Activated CD8-positive, alpha-beta memory T cell treated with anti-CD3 and anti-CD28 coated beads for 24 hours (primary cell): Measurements from ENCODE around the gene PTPRR.
"Not testable (repeated sequence)": the region's sequence is repeated elsewhere in the genome, so short reads cannot be mapped to it uniquely, and the experiment has no call there.

Source experiments
- DNase-seq: peaks from one replicate; pipeline ENCODE4 v3.0.0-alpha.2; 2020

PTPRR gene

GRCh38 chr12:70839544-70839943 is 81.0 kb downstream of the PTPRR start:
- DNase-seq = no peak

- DNase-seq = no peak
Observed at GRCh38 chr12:70838127-70838526, 82.4 kb downstream of the PTPRR start.

GRCh38 chr12:70837026-70837425 is 83.5 kb downstream of the PTPRR start:
- DNase-seq = no peak

- no peak for DNase-seq
Observed at GRCh38 chr12:70835948-70836347, 84.6 kb downstream of the PTPRR start.

GRCh38 chr12:70831543-70831942 is 89.0 kb downstream of the PTPRR start:
- DNase-seq = no peak

- DNase-seq = no peak
Observed at GRCh38 chr12:70830221-70831061, 90.1 kb downstream of the PTPRR start.

GRCh38 chr12:70829070-70829469 is 91.5 kb downstream of the PTPRR start:
- no peak for DNase-seq

GRCh38 chr12:70828351-70828750 is 92.2 kb downstream of the PTPRR start:
- no peak for DNase-seq

GRCh38 chr12:70826156-70826555 is 94.4 kb downstream of the PTPRR start:
- no peak for DNase-seq

GRCh38 chr12:70824511-70824910 is 96.0 kb downstream of the PTPRR start:
- no peak for DNase-seq

GRCh38 chr12:70823182-70823976 is 97.2 kb downstream of the PTPRR start:
- no peak for DNase-seq

- no peak for DNase-seq
Observed at GRCh38 chr12:70822412-70822811, 98.1 kb downstream of the PTPRR start.

GRCh38 chr12:70815971-70816391 is 104.6 kb downstream of the PTPRR start:
- no peak for DNase-seq

GRCh38 chr12:70815056-70815455 is 105.5 kb downstream of the PTPRR start:
- no peak for DNase-seq

GRCh38 chr12:70813559-70813958 is 107.0 kb downstream of the PTPRR start:
- DNase-seq = no peak

GRCh38 chr12:70812136-70812535 is 108.4 kb downstream of the PTPRR start:
- DNase-seq = no peak

- DNase-seq = no peak
Observed at GRCh38 chr12:70809887-70810286, 110.7 kb downstream of the PTPRR start.

- DNase-seq = not testable (repeated sequence)
Observed at GRCh38 chr12:70807993-70808392, 112.5 kb downstream of the PTPRR start.

- no peak for DNase-seq
Observed at GRCh38 chr12:70806827-70807226, 113.7 kb downstream of the PTPRR start.

GRCh38 chr12:70806043-70806442 is 114.5 kb downstream of the PTPRR start:
- DNase-seq = no peak

- DNase-seq = no peak
Observed at GRCh38 chr12:70798016-70798783, 122.3 kb downstream of the PTPRR start.

GRCh38 chr12:70796989-70797388 is 123.5 kb downstream of the PTPRR start:
- DNase-seq = no peak

- no peak for DNase-seq
Observed at GRCh38 chr12:70795608-70796007, 124.9 kb downstream of the PTPRR start.
